Hair follicular keratinocyte (primary cell): ENCODE data around the gene LIPG. TPM values are rescaled to one million over a fixed set of nuclear protein-coding genes. Genes with fewer than 3 reads are reported as not detected.

Experiments
- total RNA-seq: library from RNA; depleted of rRNA; stranded (reverse); fragments of >200 nt; gene quantifications from 2 replicates; pipeline ENCODE4 v1.2.3, GENCODE V29; 2015

Gene LIPG
- 84.4 and 118 TPM in 2 replicates for total RNA-seq

DNA sequence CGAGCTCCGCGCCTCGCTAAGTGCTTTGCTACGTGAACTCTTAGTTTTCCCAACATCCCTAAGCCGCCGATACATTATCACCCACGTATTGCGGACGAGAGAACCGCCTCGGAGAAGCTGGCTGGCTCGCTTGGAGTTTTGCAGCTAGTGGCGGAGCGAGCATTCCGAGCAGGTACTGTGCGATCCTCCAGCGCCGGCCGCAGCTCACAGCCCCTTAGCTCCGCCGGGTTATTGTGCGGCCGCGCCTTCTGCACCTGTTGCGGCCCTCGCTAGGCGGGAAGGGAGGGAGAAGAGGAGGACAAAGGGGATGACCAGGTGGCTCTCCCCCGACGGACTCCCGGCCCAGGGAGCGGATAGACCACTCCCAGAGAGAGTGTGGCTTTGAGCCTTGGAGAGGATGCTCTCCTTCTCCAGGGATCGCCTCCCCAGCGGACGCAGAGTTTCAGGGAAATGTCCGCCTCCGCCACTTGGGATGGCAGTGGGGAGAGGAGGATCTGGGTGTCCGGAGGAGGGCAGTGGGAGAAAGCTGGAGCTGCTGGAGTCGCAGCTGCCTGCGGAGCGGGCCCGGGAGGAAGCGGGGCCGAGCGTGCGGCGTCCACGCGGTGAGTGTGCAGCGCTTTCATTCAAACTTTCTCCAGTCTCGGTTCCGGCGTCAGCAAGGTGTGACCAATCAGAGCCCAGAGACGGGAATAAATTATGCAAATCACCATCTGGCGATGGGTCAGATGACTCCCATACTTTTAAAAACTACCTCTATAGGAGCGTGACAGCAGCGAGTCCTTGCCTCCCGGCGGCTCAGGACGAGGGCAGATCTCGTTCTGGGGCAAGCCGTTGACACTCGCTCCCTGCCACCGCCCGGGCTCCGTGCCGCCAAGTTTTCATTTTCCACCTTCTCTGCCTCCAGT lies at the start of gene LIPG:
Gene LIPG (plus strand): TSS at position 769 of the 905 bp plus-strand sequence. CDS start 252 bp downstream, outside the sequence.

Other genes with a start within 250 kb of the LIPG start
- 29.0 and 63.5 TPM in 2 replicates for gene DYM, start 101.4 kb upstream of the LIPG start, total RNA-seq
- 29.0 and 42.9 TPM in 2 replicates for gene C18orf32, start 74.8 kb upstream of the LIPG start, total RNA-seq
- gene RPL17, start 69.6 kb upstream of the LIPG start, total RNA-seq, result 2,716 and 3,112 TPM in 2 replicates